GM21367 (cell line): Measurements from ENCODE around the gene IFT25.
A peak's percentile ranks its signal among the peaks of the same experiment; 100 is the strongest.

Experiments
- ATAC-seq: cut with Tn5 transposase; IDR thresholded peaks from one replicate; pipeline ENCODE4 v1.9.1; 2021; ENCODE audit not compliant: unreplicated experiment

IFT25 gene

GRCh38 chr1:53957194-53957818, 11.8 kb upstream of the IFT25 start:
- no peak for ATAC-seq

DNA sequence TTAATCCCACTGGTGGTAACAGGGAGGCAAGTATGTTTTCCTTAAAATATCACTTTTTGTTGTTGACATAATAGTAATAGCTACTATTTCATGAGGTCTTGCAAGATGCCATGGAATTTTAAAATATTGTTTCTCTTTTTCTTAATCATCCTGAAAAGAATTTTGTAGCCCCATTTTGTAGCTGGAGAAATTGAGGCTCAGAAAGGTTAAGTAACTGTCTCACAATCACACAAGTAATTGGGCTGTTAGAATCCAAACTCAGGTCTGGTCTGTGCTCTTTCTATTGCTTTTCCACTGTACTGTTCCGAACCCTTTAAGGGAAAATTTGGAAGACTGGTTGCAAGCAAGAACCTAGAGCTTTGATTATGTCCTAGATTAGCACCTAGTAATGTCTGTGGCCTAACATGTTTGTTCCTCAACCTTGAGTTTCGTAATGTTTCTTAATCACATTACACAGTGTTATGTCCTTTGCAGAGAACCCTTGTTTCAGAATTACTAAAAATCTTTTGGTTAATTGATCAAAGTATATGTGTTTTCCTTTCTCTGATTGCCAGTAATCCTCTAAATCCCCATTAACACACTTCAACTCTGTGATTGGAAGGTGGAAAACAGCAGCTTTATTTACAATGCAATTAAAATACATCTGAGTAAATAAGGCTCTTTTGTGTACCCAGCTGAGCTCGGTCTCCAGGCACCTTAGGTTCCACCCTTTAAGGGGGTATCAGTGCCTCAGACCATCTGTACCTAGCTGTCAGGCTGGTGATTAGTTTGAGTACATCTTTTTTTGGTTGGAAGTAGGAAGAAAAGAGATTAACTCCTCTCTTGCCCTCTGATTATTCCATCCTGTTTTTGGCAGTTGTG, 11.0 kb upstream of the IFT25 start:
- no peak for ATAC-seq

GRCh38 chr1:53954128-53954527, 8.6 kb upstream of the IFT25 start:
- no peak for ATAC-seq

DNA sequence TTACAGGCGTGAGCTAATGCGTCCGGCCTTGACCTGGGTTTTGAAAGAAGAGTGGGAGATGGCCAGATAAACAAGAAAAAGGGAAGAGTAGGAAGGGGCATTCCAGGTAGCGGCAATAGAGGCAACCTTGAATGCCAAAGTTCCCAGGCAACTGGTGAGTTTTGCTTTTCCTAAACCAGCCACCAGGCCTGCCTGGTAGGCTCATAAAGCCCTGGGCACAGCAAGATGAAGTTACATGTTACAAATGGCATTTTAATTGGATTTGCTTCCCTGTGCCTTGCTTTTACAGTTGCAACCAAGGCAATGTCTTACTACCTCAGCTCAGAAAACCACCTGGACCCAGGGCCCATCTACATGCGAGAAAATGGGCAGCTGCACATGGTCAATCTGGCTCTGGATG, 6.2 kb upstream of the IFT25 start:
- ATAC-seq = no peak

- ATAC-seq = no peak
Observed at GRCh38 chr1:53949023-53949990, 3.8 kb upstream of the IFT25 start.

- no peak for ATAC-seq
Observed at GRCh38 chr1:53948291-53948690, 2.8 kb upstream of the IFT25 start.

DNA sequence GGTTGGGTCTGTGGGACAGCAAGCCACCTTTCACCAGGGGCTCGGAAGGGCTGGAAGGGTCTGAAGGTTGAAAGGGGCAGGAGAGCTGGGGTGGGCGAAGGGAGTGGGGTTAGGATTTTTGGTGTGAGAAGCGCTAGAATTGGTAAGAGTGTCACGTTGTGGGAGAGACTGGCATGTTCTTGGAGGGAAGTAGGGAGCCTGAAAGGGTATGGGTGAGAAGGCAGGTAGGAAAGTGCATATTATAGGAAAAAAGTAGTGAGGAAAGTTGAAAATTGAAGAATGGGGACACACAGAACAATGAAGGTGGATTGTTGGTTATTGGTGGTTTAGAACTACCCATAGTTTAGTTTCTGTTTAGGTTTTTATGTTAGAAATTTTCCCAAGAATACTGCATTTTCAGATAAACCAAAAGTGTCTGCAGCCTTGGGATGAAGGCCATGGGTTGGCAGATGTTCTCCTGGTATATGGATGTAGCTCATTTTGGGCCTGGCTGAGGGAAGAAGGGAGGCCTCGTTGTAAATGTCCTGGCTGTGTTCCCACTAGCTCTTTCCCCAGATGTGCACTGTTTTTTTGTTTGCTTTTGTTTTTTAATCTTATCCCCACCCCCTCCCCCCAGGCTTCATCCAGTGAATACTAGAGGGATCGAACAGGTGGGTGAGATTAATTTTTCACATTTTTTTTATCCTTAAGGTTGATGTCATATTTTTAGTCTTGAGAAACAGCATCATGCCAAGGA, 1.8 kb upstream of the IFT25 start:
- ATAC-seq = no peak

GRCh38 chr1:53946252-53947171, 1.0 kb upstream of the IFT25 start, which contains the start of gene LRRC42:
LRRC42 (plus strand) TSS chr1:53946350; CDS start chr1:53952000, 5,650 bp downstream.
- peak; percentile 53 for ATAC-seq

GRCh38 chr1:53945183-53945432, 391 bp downstream of the IFT25 start:
- ATAC-seq = no peak

DNA sequence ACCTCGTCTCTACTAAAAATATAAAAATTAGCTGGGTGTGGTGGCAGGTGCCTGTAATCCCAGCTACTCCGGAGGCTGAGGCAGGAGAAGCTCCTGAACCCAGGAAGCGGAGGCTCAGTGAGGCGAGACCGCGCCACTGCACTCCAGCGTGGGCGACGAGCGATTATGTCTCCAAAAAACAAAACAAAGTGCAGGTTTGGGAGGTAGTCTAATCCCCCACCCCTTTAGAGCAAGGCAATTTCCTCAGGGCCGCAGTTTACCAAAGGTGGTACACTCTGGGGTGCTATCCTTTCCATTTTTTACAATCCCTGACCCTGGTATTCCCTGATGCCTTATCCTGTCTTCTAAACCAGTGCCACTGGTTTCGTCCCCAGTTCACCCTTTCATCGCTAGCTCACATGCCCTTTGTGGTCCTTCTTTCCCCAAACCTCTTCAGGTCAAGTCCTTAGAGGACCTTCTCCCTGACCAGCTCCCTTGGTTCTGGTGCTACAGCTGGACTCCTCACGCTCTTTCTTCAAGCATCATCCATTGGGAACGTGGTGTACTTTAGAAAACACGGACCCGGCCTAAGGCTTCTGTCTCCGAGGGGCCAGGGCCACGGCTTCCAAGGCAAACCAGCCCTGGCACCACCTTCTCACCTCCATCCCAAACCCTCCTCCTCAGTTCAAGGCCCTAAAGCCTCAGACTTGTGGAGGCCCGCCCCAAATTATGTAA, 873 bp downstream of the IFT25 start:
- ATAC-seq = no peak

DNA sequence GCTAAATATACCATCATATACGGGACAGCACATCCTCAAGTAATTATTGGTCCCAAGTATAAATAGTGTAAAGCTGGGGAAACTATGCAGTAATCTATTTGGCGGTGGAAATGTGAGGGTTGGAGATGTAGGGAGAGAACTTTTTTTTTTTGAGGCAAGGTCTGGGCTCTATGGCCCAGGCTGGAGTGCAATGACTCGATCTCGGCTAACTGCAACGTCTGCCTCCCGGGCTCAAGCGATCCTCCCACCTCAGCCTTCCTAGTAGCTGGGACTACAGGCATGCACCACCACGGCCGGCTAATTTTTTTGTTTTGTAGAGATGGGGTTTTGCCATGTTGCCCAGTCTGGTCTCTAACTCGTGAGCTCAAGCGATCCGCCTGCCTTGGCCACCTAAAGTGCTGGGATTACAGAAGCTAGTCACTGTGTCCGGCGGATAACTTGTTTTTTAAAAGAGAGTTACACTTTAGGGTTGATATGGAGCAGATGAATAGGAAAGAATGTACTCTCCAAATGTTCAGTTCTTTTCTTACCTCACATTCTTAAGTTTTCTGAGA, 1.9 kb downstream of the IFT25 start:
- no peak for ATAC-seq

GRCh38 chr1:53943090-53943489, 2.4 kb downstream of the IFT25 start:
- no peak for ATAC-seq

DNA sequence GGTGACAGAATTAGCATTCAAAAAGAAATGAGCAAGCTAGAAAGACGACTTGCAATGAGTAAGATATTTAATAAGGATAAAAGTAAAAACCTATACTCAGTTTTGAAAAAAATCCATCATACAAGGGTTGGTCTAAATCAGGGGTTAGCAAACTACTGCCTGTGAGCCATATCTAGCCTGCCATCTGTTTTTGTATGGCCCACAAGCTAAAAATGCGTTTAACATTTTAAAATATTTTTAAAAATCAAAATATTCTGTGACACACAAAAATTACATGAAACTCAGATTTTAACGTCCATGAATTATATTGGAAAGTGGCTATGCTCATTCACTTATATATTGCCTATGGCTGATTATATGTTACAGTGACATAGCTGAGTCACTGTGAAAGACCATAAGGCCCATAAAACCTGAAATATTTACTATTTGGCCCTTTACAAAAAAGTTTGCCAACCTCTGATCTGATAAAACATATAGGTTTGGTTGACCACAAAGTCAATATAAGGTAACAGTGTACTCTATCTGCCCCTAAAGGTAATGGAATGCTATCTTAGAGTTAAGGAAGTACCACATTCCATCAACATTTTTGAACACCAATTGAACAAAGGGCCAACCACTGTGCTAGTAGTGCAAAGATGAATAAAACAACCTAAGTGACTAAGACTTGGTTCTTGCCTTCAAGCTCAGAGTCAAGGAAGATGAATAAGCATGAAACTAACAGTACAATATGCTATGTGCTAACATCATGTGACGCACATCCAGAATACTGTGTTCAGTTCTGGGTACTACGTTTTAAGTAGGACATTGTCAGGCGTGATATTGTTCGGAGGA, 3.2 kb downstream of the IFT25 start:
- ATAC-seq = no peak

- ATAC-seq = no peak
Observed at GRCh38 chr1:53938136-53938830, 7.2 kb downstream of the IFT25 start.

- no peak for ATAC-seq
Observed at GRCh38 chr1:53936430-53936829, 9.1 kb downstream of the IFT25 start.

GRCh38 chr1:53934170-53934765, 11.2 kb downstream of the IFT25 start:
- ATAC-seq = no peak

DNA sequence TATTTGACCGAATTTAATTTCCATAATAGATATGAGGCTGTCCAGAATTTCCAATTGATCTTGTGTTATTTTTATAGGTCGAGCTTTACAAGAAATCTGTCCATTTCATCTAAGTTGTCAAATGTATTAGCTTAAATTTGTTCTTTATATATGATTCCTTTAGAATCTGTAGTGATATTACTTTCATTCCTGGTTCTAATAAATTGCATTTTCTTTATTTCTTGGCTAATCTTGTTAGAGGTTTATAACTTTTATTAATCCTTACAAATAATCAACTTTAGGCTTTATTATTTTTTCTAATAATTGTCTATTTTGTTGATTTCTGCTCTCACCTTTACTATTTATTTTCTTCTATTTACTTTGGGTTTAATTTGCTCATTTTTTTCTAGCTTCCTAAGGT, 14.0 kb downstream of the IFT25 start:
- ATAC-seq = no peak
